ENCODE data around the gene KYNU. TPM values are rescaled to one million over a fixed set of nuclear protein-coding genes. Genes with fewer than 3 reads are reported as not detected.

Gene KYNU
- 30.3 and 31.4 TPM in 2 replicates for total RNA-seq

GRCh38 chr2:142877216-142877838 is at the start of gene KYNU:
Gene KYNU, plus strand, starts transcription at chr2:142877664. Its CDS starts 7,704 bp downstream, at chr2:142885368.
- peak within 1 kb of the TSS; percentile 30 for H3K4me3 ChIP-seq (ENCODE audit: low read depth, low read length)

GRCh38 chr2:142834021-142834420 is 43.4 kb upstream of the KYNU start:
- DNase-seq (ENCODE audit: low read depth), result peak; percentile 65
- FAIRE-seq, result no peak
- TF ChIP-seq CTCF (IDR thresholded peaks at IDR 0.05; ENCODE audit: insufficient read depth, low read length, severe bottlenecking), result no peak

More at GRCh38 chr2:142877216-142877838, at the start of gene KYNU:
- Histone ChIP-seq H3K27me3 (ENCODE audit: control insufficient read depth, insufficient read depth, low read length) (no peaks in the 10 kb centered on the region), H3K36me3 (ENCODE audit: control insufficient read depth, insufficient read depth, low read length) (peaks cover 1% of the 10 kb centered on the region)
- peak; percentile 20 for TF ChIP-seq CTCF (IDR thresholded peaks at IDR 0.05; ENCODE audit: insufficient read depth, low read length, severe bottlenecking)
- DNase-seq (ENCODE audit: low read depth) (peak; percentile 76), FAIRE-seq (no peak)

GRCh38 chr2:142840436-142840835 is 37.0 kb upstream of the KYNU start:
- Histone ChIP-seq H3K36me3 (ENCODE audit: control insufficient read depth, insufficient read depth, low read length) (no peaks in the 10 kb centered on the region), H3K4me3 (ENCODE audit: low read depth, low read length) (no peak overlapping the region), H3K27me3 (ENCODE audit: control insufficient read depth, insufficient read depth, low read length) (no peaks in the 10 kb centered on the region)
- DNase-seq (ENCODE audit: low read depth) (no peak), FAIRE-seq (no peak)
- TF ChIP-seq CTCF (IDR thresholded peaks at IDR 0.05; ENCODE audit: insufficient read depth, low read length, severe bottlenecking), result no peak

More at GRCh38 chr2:142834021-142834420, 43.4 kb upstream of the KYNU start:
- Histone ChIP-seq H3K4me3 (ENCODE audit: low read depth, low read length) (no peak overlapping the region), H3K27me3 (ENCODE audit: control insufficient read depth, insufficient read depth, low read length) (no peaks in the 10 kb centered on the region), H3K36me3 (ENCODE audit: control insufficient read depth, insufficient read depth, low read length) (no peaks in the 10 kb centered on the region)

- no peaks in the 10 kb centered on the region for H3K36me3 ChIP-seq (ENCODE audit: control insufficient read depth, insufficient read depth, low read length)
- H3K4me3 ChIP-seq (ENCODE audit: low read depth, low read length), result no peak overlapping the region
- no peaks in the 10 kb centered on the region for H3K27me3 ChIP-seq (ENCODE audit: control insufficient read depth, insufficient read depth, low read length)
- DNase-seq (ENCODE audit: low read depth) (no peak), FAIRE-seq (no peak)
- TF ChIP-seq CTCF (IDR thresholded peaks at IDR 0.05; ENCODE audit: insufficient read depth, low read length, severe bottlenecking), result no peak
Measured at GRCh38 chr2:142841788-142842187, 35.7 kb upstream of the KYNU start.

- DNase-seq (ENCODE audit: low read depth) (no peak), FAIRE-seq (no peak)
- TF ChIP-seq CTCF (IDR thresholded peaks at IDR 0.05; ENCODE audit: insufficient read depth, low read length, severe bottlenecking), result no peak
- H3K27me3 ChIP-seq (ENCODE audit: control insufficient read depth, insufficient read depth, low read length), result no peaks in the 10 kb centered on the region
- H3K4me3 ChIP-seq (ENCODE audit: low read depth, low read length), result no peak overlapping the region
- no peaks in the 10 kb centered on the region for H3K36me3 ChIP-seq (ENCODE audit: control insufficient read depth, insufficient read depth, low read length)
Measured at GRCh38 chr2:142842369-142842768, 35.1 kb upstream of the KYNU start.

- Histone ChIP-seq H3K4me3 (ENCODE audit: low read depth, low read length) (no peak overlapping the region), H3K27me3 (ENCODE audit: control insufficient read depth, insufficient read depth, low read length) (no peaks in the 10 kb centered on the region), H3K36me3 (ENCODE audit: control insufficient read depth, insufficient read depth, low read length) (no peaks in the 10 kb centered on the region)
- DNase-seq (ENCODE audit: low read depth) (no peak), FAIRE-seq (no peak)
- TF ChIP-seq CTCF (IDR thresholded peaks at IDR 0.05; ENCODE audit: insufficient read depth, low read length, severe bottlenecking), result no peak
Measured at GRCh38 chr2:142843731-142844130, 33.7 kb upstream of the KYNU start.
